Measurements from ENCODE around the gene TAS2R31. TPM values are rescaled to one million over a fixed set of nuclear protein-coding genes. Genes with fewer than 3 reads are reported as not detected.

The TAS2R31 gene
- total and polyA plus RNA-seq, 2 donors (not counting 3 experiments of a cell fraction or from before 2014, with no cell fraction given): 0.12 to 3.2 TPM

GRCh38 chr12:11059041-11059440 is 27.8 kb upstream of the TAS2R31 start:
- no TSS peak for BruUV-seq (replicated peaks)
- Histone ChIP-seq H3K27me3 (ENCODE audit: control insufficient read depth in 2 of 2, insufficient read depth in 2 of 2, low read length in 2 of 2) (no peaks in the 10 kb centered on the region), H2AFZ (ENCODE audit: low read depth, low read length) (no peak overlapping the region), H3K4me3 (replicated peaks in 1 of 3; ENCODE audit: insufficient read depth in 1 of 3, low read depth in 1 of 3, low read length in 3 of 3) (no peak overlapping the region), H3K9me1 (replicated peaks; ENCODE audit: control insufficient read depth, extremely low read depth, insufficient read depth, low read length) (no peaks in the 10 kb centered on the region), H3K79me2 (ENCODE audit: control insufficient read depth, insufficient read depth, low read length) (peaks cover 4% of the 10 kb centered on the region), H3K9me3 (replicated peaks; ENCODE audit: control insufficient read depth, insufficient read depth, low read length) (no peaks in the 10 kb centered on the region), H3K9ac (replicated peaks; ENCODE audit: extremely low read depth, insufficient read depth, low read length) (no peak overlapping the region), H3K4me2 (ENCODE audit: insufficient read depth, low read length) (no peak overlapping the region), H3K36me3 (ENCODE audit: control insufficient read depth in 2 of 2, extremely low read depth in 1 of 2, insufficient read depth in 2 of 2, low read length in 2 of 2) (no peaks in the 10 kb centered on the region), H3K27ac (ENCODE audit: insufficient read depth, low read depth, low read length) (no peak overlapping the region), H3K4me1 (ENCODE audit: control insufficient read depth, extremely low read depth, insufficient read depth, low read length) (no peaks in the 10 kb centered on the region), H4K20me1 (replicated peaks; ENCODE audit: control insufficient read depth, extremely low read depth, insufficient read depth, low read length) (no peaks in the 10 kb centered on the region)
- TF ChIP-seq, protein P1, sequence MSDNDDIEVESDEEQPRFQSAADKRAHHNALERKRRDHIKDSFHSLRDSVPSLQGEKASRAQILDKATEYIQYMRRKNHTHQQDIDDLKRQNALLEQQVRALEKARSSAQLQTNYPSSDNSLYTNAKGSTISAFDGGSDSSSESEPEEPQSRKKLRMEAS (IDR thresholded peaks at IDR 0.05; ENCODE audit: insufficient read depth, insufficient read length): no peak
- TF ChIP-seq POLR2AphosphoS5 (IDR thresholded peaks at IDR 0.05; ENCODE audit: insufficient read depth, low read depth, low read length) (no peak), POLR2A (IDR thresholded peaks at IDR 0.05; ENCODE audit: low read depth, low read length) (no peak), FOS (IDR thresholded peaks at IDR 0.05; ENCODE audit: borderline replicate concordance, insufficient read depth, low read length) (no peak), MYC (IDR thresholded peaks at IDR 0.05; ENCODE audit: low read depth, low read length) (no peak), JUN (IDR thresholded peaks at IDR 0.05; ENCODE audit: borderline replicate concordance, insufficient read depth, insufficient read length, low read depth) (no peak), GATA2 (IDR thresholded peaks at IDR 0.05; ENCODE audit: insufficient read depth, insufficient read length, low read depth, low read length) (no peak), CTCF (IDR thresholded peaks at IDR 0.05; ENCODE audit: extremely low read depth in 1 of 2, insufficient read depth in 1 of 2, low read depth in 1 of 2, low read length in 2 of 2) (no peak), EZH2 (IDR thresholded peaks at IDR 0.05; ENCODE audit: borderline replicate concordance, low read depth, low read length, severe bottlenecking) (no peak)
- CTCF ChIA-PET: interaction anchor here (1.7 kb wide), 1 partner anchor 141 kb away, joined by 3 read pairs; no protein-coding TSS in a partner anchor
- dilution Hi-C loops (cut with MboI; ENCODE audit: extremely low pct_ligation_motif_present, low sequenced_read_pairs): no loop called here
- POLR2A ChIA-PET: no interaction called here
- no peak for FAIRE-seq
- no peak for DNase-seq (ENCODE audit: low read depth, low spot score)
- intact Hi-C loops (cut with micrococcal nuclease): no loop called here

Measured in endothelial cell of umbilical vein (primary cell).